Measurements from ENCODE around the gene SH3D21.

Gene SH3D21

DNA sequence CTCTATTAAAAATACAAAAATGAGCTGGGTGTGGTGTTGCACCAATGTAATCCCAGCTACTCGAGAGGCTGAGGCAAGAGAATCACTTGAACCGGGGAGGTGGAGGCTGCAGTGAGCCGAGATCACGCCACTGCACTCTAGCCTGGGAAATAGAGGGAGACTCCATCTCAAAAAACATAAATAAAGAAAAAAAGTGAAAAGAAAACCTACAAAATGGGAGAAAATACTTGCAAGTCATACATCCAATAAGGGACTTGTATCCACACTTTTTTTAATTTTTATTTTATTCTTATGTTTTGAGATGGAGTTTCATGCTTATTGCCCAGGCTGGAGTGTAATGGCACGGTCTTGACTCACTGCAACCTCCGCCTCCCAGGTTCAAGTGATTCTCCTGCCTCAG is 29.5 kb upstream of the SH3D21 start:
- H3K27me3 ChIP-seq (ENCODE audit: insufficient read depth, low read length), result no peaks in the 10 kb centered on the region
- H4K91ac ChIP-seq (ENCODE audit: low read depth, low read length), result no peak overlapping the region
- no peak overlapping the region for H3K23ac ChIP-seq (ENCODE audit: low read length)
- no peak overlapping the region for H2BK120ac ChIP-seq (ENCODE audit: insufficient read depth, low read length, poor library complexity)
- H3K79me2 ChIP-seq (ENCODE audit: control insufficient read depth, insufficient read depth, low read length, poor library complexity), result peaks cover 2% of the 10 kb centered on the region
- no peak overlapping the region for H3K9ac ChIP-seq (ENCODE audit: low read length)
- no CpG with 5 or more reads among the region's 6 CpGs for WGBS (ENCODE audit: extremely low coverage, insufficient coverage, insufficient read length)
- no peak overlapping the region for H3K18ac ChIP-seq (ENCODE audit: low read length)
- no peaks in the 10 kb centered on the region for H3K9me3 ChIP-seq (ENCODE audit: insufficient read depth, low read depth, low read length)
- H3K27ac ChIP-seq (ENCODE audit: low read depth, low read length), result no peak overlapping the region
- H3K79me1 ChIP-seq (ENCODE audit: low read length), result no peaks in the 10 kb centered on the region
- H3K4me1 ChIP-seq (ENCODE audit: control insufficient read depth in 1 of 2, insufficient read depth in 2 of 2, low read length in 2 of 2), result peaks cover 0 to 5% of the 10 kb centered on the region in 2 experiments
- H2AFZ ChIP-seq (ENCODE audit: insufficient read depth, low read length, poor library complexity), result no peak overlapping the region
- H4K8ac ChIP-seq (ENCODE audit: low read depth, low read length), result no peak overlapping the region
- H3K4me2 ChIP-seq (ENCODE audit: low read length), result no peak overlapping the region
- DNase-seq, result no peak
- H3K4me3 ChIP-seq (ENCODE audit: low read depth, low read length), result no peak overlapping the region
- peaks cover 0 to 11% of the 10 kb centered on the region in 2 experiments for H3K36me3 ChIP-seq (ENCODE audit: control insufficient read depth in 1 of 2, insufficient read depth in 2 of 2, low read length in 2 of 2)
- no peak overlapping the region for H3K4ac ChIP-seq (ENCODE audit: low read depth, low read length)
- no peak overlapping the region for H2BK12ac ChIP-seq (ENCODE audit: low read length)
- H4K12ac ChIP-seq (ENCODE audit: low read depth, low read length), result no peak overlapping the region
- no peak overlapping the region for H3K14ac ChIP-seq (ENCODE audit: low read length)
- H2AK5ac ChIP-seq (ENCODE audit: low read length), result no peak overlapping the region
- no peak overlapping the region for H2BK5ac ChIP-seq (ENCODE audit: low read depth, low read length, poor library complexity)

DNA sequence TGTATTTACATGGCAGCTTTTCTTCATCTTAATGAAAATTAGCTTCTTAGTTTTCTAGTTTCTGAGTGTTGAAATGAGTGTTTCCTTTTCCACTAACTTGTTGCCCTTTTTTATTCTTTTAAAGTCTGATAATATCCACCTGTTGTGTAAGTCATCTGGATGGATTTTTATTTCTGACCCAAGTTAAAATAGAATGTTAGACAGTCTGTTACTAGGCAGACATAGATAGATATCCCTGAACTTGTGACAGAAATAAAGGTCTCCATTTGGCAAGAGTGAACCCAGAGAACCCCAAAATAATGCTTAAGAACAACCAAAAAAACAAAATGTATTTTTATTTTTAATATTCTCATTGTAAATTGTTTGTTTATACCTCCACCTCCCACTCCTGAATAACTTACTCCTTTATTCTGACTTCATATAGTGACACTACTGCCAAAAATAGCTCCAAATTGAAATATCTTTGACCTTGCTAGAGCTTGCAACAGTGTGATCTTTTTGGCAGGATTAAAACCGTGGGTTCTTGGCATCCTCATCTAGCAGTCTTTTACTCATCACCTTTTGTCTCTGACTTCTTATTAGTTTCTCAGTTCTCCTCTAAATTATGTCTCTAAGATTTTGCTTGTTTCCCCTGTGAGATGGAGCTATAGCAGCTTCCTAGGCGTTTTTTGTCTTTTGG is 26.9 kb upstream of the SH3D21 start:
- Histone ChIP-seq H3K79me2 (ENCODE audit: control insufficient read depth, insufficient read depth, low read length, poor library complexity) (peaks cover 2% of the 10 kb centered on the region), H2AK5ac (ENCODE audit: low read length) (no peak overlapping the region), H3K4ac (ENCODE audit: low read depth, low read length) (no peak overlapping the region), H4K8ac (ENCODE audit: low read depth, low read length) (no peak overlapping the region), H4K12ac (ENCODE audit: low read depth, low read length) (no peak overlapping the region), H3K36me3 (ENCODE audit: control insufficient read depth in 1 of 2, insufficient read depth in 2 of 2, low read length in 2 of 2) (peaks cover 8 to 14% of the 10 kb centered on the region in 2 experiments), H3K9me3 (ENCODE audit: insufficient read depth, low read depth, low read length) (no peaks in the 10 kb centered on the region), H3K9ac (ENCODE audit: low read length) (no peak overlapping the region), H3K14ac (ENCODE audit: low read length) (no peak overlapping the region), H3K4me2 (ENCODE audit: low read length) (no peak overlapping the region), H3K23ac (ENCODE audit: low read length) (no peak overlapping the region), H2AFZ (ENCODE audit: insufficient read depth, low read length, poor library complexity) (no peak overlapping the region), H4K91ac (ENCODE audit: low read depth, low read length) (no peak overlapping the region), H3K27me3 (ENCODE audit: insufficient read depth, low read length) (no peaks in the 10 kb centered on the region), H3K79me1 (ENCODE audit: low read length) (no peaks in the 10 kb centered on the region), H2BK5ac (ENCODE audit: low read depth, low read length, poor library complexity) (no peak overlapping the region), H3K4me1 (ENCODE audit: control insufficient read depth in 1 of 2, insufficient read depth in 2 of 2, low read length in 2 of 2) (no peaks in the 10 kb centered on the region), H3K18ac (ENCODE audit: low read length) (no peak overlapping the region), H2BK120ac (ENCODE audit: insufficient read depth, low read length, poor library complexity) (no peak overlapping the region), H3K4me3 (ENCODE audit: low read depth, low read length) (no peak overlapping the region), H3K27ac (ENCODE audit: low read depth, low read length) (no peak overlapping the region), H2BK12ac (ENCODE audit: low read length) (no peak overlapping the region)
- no CpG with 5 or more reads among the region's 2 CpGs for WGBS (ENCODE audit: extremely low coverage, insufficient coverage, insufficient read length)
- DNase-seq, result no peak

DNA sequence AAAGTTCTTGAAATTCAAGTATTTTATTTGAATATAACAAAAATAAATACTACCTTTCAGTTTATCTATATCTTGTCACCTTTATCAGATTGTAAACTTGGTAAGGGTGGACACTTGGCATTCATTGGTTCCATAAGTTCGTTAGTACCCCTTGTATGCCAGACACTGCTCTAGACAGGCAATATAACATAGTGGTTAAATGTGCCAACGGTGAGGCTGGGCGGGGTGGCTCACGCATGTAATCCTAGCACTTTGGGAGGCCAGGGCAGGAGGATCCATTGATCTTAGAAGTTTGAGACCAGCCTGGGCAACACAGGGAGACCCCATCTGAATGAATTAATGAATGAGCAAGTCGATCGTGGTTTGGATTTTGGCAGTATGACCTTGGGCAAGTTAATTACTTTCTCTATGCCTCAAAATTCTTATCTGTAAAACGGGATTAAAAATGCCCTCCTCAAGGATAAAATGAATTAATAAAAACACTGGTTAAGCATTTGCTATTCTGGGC is 26.3 kb upstream of the SH3D21 start:
- H4K12ac ChIP-seq (ENCODE audit: low read depth, low read length), result peak overlapping the region; percentile 7
- H2AFZ ChIP-seq (ENCODE audit: insufficient read depth, low read length, poor library complexity), result no peak overlapping the region
- no peak overlapping the region for H4K91ac ChIP-seq (ENCODE audit: low read depth, low read length)
- no peak overlapping the region for H3K4me3 ChIP-seq (ENCODE audit: low read depth, low read length)
- no peak overlapping the region for H3K27ac ChIP-seq (ENCODE audit: low read depth, low read length)
- H3K79me2 ChIP-seq (ENCODE audit: control insufficient read depth, insufficient read depth, low read length, poor library complexity), result peaks cover 2% of the 10 kb centered on the region
- DNase-seq, result no peak
- no peaks in the 10 kb centered on the region for H3K9me3 ChIP-seq (ENCODE audit: insufficient read depth, low read depth, low read length)
- H4K8ac ChIP-seq (ENCODE audit: low read depth, low read length), result peak overlapping the region; percentile 38
- no peak overlapping the region for H2AK5ac ChIP-seq (ENCODE audit: low read length)
- no peaks in the 10 kb centered on the region for H3K4me1 ChIP-seq (ENCODE audit: control insufficient read depth in 1 of 2, insufficient read depth in 2 of 2, low read length in 2 of 2)
- H2BK5ac ChIP-seq (ENCODE audit: low read depth, low read length, poor library complexity), result no peak overlapping the region
- H3K36me3 ChIP-seq (ENCODE audit: control insufficient read depth in 1 of 2, insufficient read depth in 2 of 2, low read length in 2 of 2), result peaks cover 10% of the 10 kb centered on the region in 2 experiments
- no peak overlapping the region for H3K4me2 ChIP-seq (ENCODE audit: low read length)
- H3K27me3 ChIP-seq (ENCODE audit: insufficient read depth, low read length), result no peaks in the 10 kb centered on the region
- H3K79me1 ChIP-seq (ENCODE audit: low read length), result no peaks in the 10 kb centered on the region
- H3K23ac ChIP-seq (ENCODE audit: low read length), result no peak overlapping the region
- peak overlapping the region; percentile 59 for H3K18ac ChIP-seq (ENCODE audit: low read length)
- no CpG with 5 or more reads among the region's 7 CpGs for WGBS (ENCODE audit: extremely low coverage, insufficient coverage, insufficient read length)
- H3K9ac ChIP-seq (ENCODE audit: low read length), result no peak overlapping the region
- H2BK12ac ChIP-seq (ENCODE audit: low read length), result no peak overlapping the region
- H3K4ac ChIP-seq (ENCODE audit: low read depth, low read length), result peak overlapping the region; percentile 36
- no peak overlapping the region for H3K14ac ChIP-seq (ENCODE audit: low read length)
- H2BK120ac ChIP-seq (ENCODE audit: insufficient read depth, low read length, poor library complexity), result no peak overlapping the region

DNA sequence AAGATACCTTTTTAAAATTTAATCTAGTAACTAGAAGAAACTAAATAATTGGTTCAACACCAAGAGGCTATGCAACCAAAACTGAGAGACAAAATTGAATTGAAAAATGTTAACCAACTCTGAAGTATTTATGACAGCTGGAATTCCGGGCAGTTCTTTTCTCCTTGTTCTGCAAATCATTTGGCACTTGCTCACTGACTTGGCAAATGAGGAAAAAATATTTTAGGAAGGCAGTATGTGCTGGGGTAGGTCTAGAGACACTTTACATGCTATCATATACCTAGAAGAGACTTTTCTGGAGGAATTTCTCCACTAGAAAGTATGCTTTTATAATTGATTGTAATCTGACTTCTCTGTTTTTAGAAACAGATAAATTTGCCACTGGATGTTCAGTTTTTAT is 22.1 kb upstream of the SH3D21 start:
- Histone ChIP-seq H2BK12ac (ENCODE audit: low read length) (no peak overlapping the region), H4K8ac (ENCODE audit: low read depth, low read length) (no peak overlapping the region), H3K79me2 (ENCODE audit: control insufficient read depth, insufficient read depth, low read length, poor library complexity) (peaks cover 2% of the 10 kb centered on the region), H2BK120ac (ENCODE audit: insufficient read depth, low read length, poor library complexity) (no peak overlapping the region), H3K79me1 (ENCODE audit: low read length) (no peaks in the 10 kb centered on the region), H4K91ac (ENCODE audit: low read depth, low read length) (no peak overlapping the region), H3K9me3 (ENCODE audit: insufficient read depth, low read depth, low read length) (no peaks in the 10 kb centered on the region), H3K27me3 (ENCODE audit: insufficient read depth, low read length) (no peaks in the 10 kb centered on the region), H3K14ac (ENCODE audit: low read length) (no peak overlapping the region), H3K4me1 (ENCODE audit: control insufficient read depth in 1 of 2, insufficient read depth in 2 of 2, low read length in 2 of 2) (no peaks in the 10 kb centered on the region), H3K4me2 (ENCODE audit: low read length) (no peak overlapping the region), H2BK5ac (ENCODE audit: low read depth, low read length, poor library complexity) (no peak overlapping the region), H3K36me3 (ENCODE audit: control insufficient read depth in 1 of 2, insufficient read depth in 2 of 2, low read length in 2 of 2) (peaks cover 17 to 30% of the 10 kb centered on the region in 2 experiments), H3K4me3 (ENCODE audit: low read depth, low read length) (no peak overlapping the region), H3K9ac (ENCODE audit: low read length) (no peak overlapping the region), H4K12ac (ENCODE audit: low read depth, low read length) (no peak overlapping the region), H3K27ac (ENCODE audit: low read depth, low read length) (no peak overlapping the region), H3K18ac (ENCODE audit: low read length) (no peak overlapping the region), H2AK5ac (ENCODE audit: low read length) (no peak overlapping the region), H3K23ac (ENCODE audit: low read length) (no peak overlapping the region), H2AFZ (ENCODE audit: insufficient read depth, low read length, poor library complexity) (no peak overlapping the region), H3K4ac (ENCODE audit: low read depth, low read length) (no peak overlapping the region)
- no peak for DNase-seq
- no CpG with 5 or more reads among the region's 1 CpG for WGBS (ENCODE audit: extremely low coverage, insufficient coverage, insufficient read length)

All from trophoblast cell (in vitro differentiated cells and primary cell).